IMR-90 (cell line): Measurements from ENCODE around the gene TNFRSF21. TPM values are rescaled to one million over a fixed set of nuclear protein-coding genes. Genes with fewer than 3 reads are reported as not detected.
A peak's percentile ranks its signal among the peaks of the same experiment; 100 is the strongest.

ENCODE experiments used
- ATAC-seq: fragments of 200-7000 bp; cut with Tn5 transposase; 2 replicates; pipeline ENCODE4 v1.9.1; 2020; ENCODE audit warnings: low read depth, mild to moderate bottlenecking, moderate library complexity
- Bru-seq: library from RNA; stranded (reverse); fragments of 400-500 nt; gene quantifications from one replicate; lab custom pipeline; 2021; lab: Mats Ljungman, UMichigan
- BruChase-seq, 2 experiments: library from RNA; stranded (reverse); fragments of 400-500 nt; gene quantifications; one replicate each; lab custom pipeline; 2021; lab: Mats Ljungman, UMichigan
- BruUV-seq: library from RNA; stranded (reverse); fragments of 400-500 nt; replicated peaks from 2 replicates; lab custom pipeline; 2021; lab: Mats Ljungman, UMichigan
- CTCF ChIA-PET: fragments of 300-600 bp; formaldehyde crosslinking; extraction: SDS; loops from one replicate; lab custom pipeline; 2021; ENCODE audit warnings: antibody characterized with exemption; lab: Yijun Ruan, JAX
- POLR2A ChIA-PET: fragments of 300-600 bp; sonication (Branson Sonifier 250); formaldehyde crosslinking; loops from one replicate; lab custom pipeline; 2022; ENCODE audit warnings: antibody characterized with exemption; ENCODE audit not compliant: unreplicated experiment; lab: Charles Lee
- DNase-seq: peaks from one replicate; pipeline ENCODE4 v3.0.0; 2013
- H2AFZ ChIP-seq: replicated peaks from 2 replicates; pipeline ENCODE3; 2013; ENCODE audit warnings: low read length, mild to moderate bottlenecking; ENCODE audit not compliant: poor library complexity
- H2AK5ac ChIP-seq: 2 replicates; pipeline ENCODE4 v1.6.1; 2013; ENCODE audit warnings: low read depth, low read length, inconsistent platforms
- H2AK9ac ChIP-seq: replicated peaks from 2 replicates; pipeline ENCODE3; 2013; ENCODE audit warnings: mild to moderate bottlenecking, low read depth, low read length, moderate library complexity; ENCODE audit not compliant: poor library complexity
- H2BK120ac ChIP-seq: 2 replicates; pipeline ENCODE4 v1.6.1; 2013; ENCODE audit warnings: low read depth, low read length, inconsistent platforms
- H2BK15ac ChIP-seq: 3 replicates; pipeline ENCODE4 v1.6.1; 2013; ENCODE audit warnings: low read depth, low read length, inconsistent platforms
- H2BK20ac ChIP-seq: 2 replicates; pipeline ENCODE4 v1.6.1; 2013; ENCODE audit warnings: low read depth, mild to moderate bottlenecking, inconsistent platforms, low read length, moderate library complexity
- H2BK5ac ChIP-seq: 2 replicates; pipeline ENCODE4 v1.6.1; 2013; ENCODE audit warnings: mild to moderate bottlenecking, low read depth, low read length, inconsistent platforms; ENCODE audit not compliant: poor library complexity, severe bottlenecking
- H3K14ac ChIP-seq: replicated peaks from 2 replicates; pipeline ENCODE4 v1.6.1; 2013; ENCODE audit warnings: low read depth, low read length, inconsistent platforms
- H3K18ac ChIP-seq: 2 replicates; pipeline ENCODE4 v1.6.1; 2013; ENCODE audit warnings: low read depth, low read length, control low read depth
- H3K23ac ChIP-seq: 2 replicates; pipeline ENCODE4 v1.6.1; 2013; ENCODE audit warnings: low read depth, low read length, inconsistent platforms
- H3K27ac ChIP-seq: 2 replicates; pipeline ENCODE4 v1.5.1; 2013; ENCODE audit warnings: mild to moderate bottlenecking, control low read depth, low read length; ENCODE audit not compliant: insufficient read depth
- H3K27me3 ChIP-seq: 2 replicates; pipeline ENCODE4 v1.6.1; 2013; ENCODE audit warnings: low read length; ENCODE audit not compliant: control insufficient read depth, insufficient read depth
- H3K36me3 ChIP-seq: 2 replicates; pipeline ENCODE4 v1.6.1; 2013; ENCODE audit warnings: low read length, mixed read lengths; ENCODE audit not compliant: control insufficient read depth, insufficient read depth
- H3K4ac ChIP-seq: 2 replicates; pipeline ENCODE4 v1.6.1; 2013; ENCODE audit warnings: low read depth, low read length, inconsistent platforms
- H3K4me1 ChIP-seq: 2 replicates; pipeline ENCODE4 v1.6.1; 2013; ENCODE audit warnings: low read length, mixed read lengths; ENCODE audit not compliant: control insufficient read depth, insufficient read depth
- H3K4me2 ChIP-seq: 2 replicates; pipeline ENCODE4 v1.6.1; 2013; ENCODE audit warnings: low read depth, mild to moderate bottlenecking, control low read depth, low read length, moderate library complexity
- H3K4me3 ChIP-seq: 2 replicates; pipeline ENCODE4 v1.5.1; 2013; ENCODE audit warnings: low read depth, mild to moderate bottlenecking, control low read depth, low read length, moderate library complexity; ENCODE audit not compliant: insufficient read depth
- H3K56ac ChIP-seq: 2 replicates; pipeline ENCODE4 v1.6.1; 2013; ENCODE audit warnings: low read length, inconsistent platforms; ENCODE audit not compliant: insufficient read depth; ENCODE audit errors: extremely low read depth
- H3K79me1 ChIP-seq, 2 experiments: 2 replicates each; pipeline ENCODE4 v1.6.1; 2013; ENCODE audit warnings: low read length in 2 of 2, inconsistent platforms in 1 of 2, low read depth in 1 of 2
- H3K9ac ChIP-seq: 2 replicates; pipeline ENCODE4 v1.6.1; 2013; ENCODE audit warnings: low read depth, low read length, control low read depth
- H3K9me1 ChIP-seq: 2 replicates; pipeline ENCODE4 v1.6.1; 2013; ENCODE audit warnings: low read length, inconsistent platforms; ENCODE audit not compliant: insufficient read depth
- H3K9me3 ChIP-seq: 2 replicates; pipeline ENCODE4 v1.6.1; 2013; ENCODE audit warnings: low read length; ENCODE audit not compliant: control insufficient read depth, insufficient read depth
- H4K20me1 ChIP-seq: 2 replicates; pipeline ENCODE4 v1.6.1; 2013; ENCODE audit warnings: low read length, inconsistent platforms; ENCODE audit not compliant: insufficient read depth
- H4K5ac ChIP-seq: 2 replicates; pipeline ENCODE4 v1.6.1; 2013; ENCODE audit warnings: mild to moderate bottlenecking, low read depth, low read length, control low read depth
- H4K8ac ChIP-seq, 2 experiments: 2 replicates each; pipeline ENCODE4 v1.6.1; 2013; ENCODE audit warnings: low read depth in 2 of 2, low read length in 2 of 2, control low read depth in 1 of 2, inconsistent platforms in 1 of 2
- H4K91ac ChIP-seq: 2 replicates; pipeline ENCODE4 v1.6.1; 2013; ENCODE audit warnings: low read depth, low read length, inconsistent platforms; ENCODE audit not compliant: insufficient read depth
- BHLHE40 ChIP-seq: fragments of 150-350 bp; IDR thresholded peaks from 2 replicates; pipeline ENCODE4 v1.6.1; 2016; ENCODE audit warnings: mild to moderate bottlenecking, low read depth, low read length
- MAZ ChIP-seq: IDR thresholded peaks from 2 replicates; pipeline ENCODE4 v1.6.1; 2012; ENCODE audit warnings: low read depth, mild to moderate bottlenecking, low read length, improper control_type of control experiment, moderate library complexity, borderline replicate concordance
- RCOR1 ChIP-seq: IDR thresholded peaks from 2 replicates; pipeline ENCODE4 v1.6.1; 2012; ENCODE audit warnings: mild to moderate bottlenecking, low read length, improper control_type of control experiment; ENCODE audit not compliant: insufficient replicate concordance
- RFX5 ChIP-seq: IDR thresholded peaks from 2 replicates; pipeline ENCODE4 v1.8.0; 2012; ENCODE audit warnings: low read depth, mild to moderate bottlenecking, low read length, moderate library complexity
- SMC3 ChIP-seq: fragments of 150-350 bp; IDR thresholded peaks from 2 replicates; pipeline ENCODE4 v1.6.1; 2016; ENCODE audit warnings: low read depth, mild to moderate bottlenecking, antibody characterized with exemption, low read length, moderate library complexity
- WGBS, 2 experiments: methylation state at CpG; one replicate each; pipeline versions ENCODE4 v1.1.5 to v1.1.7; 2013; ENCODE audit warnings: missing lambda C conversion rate in 2 of 2; ENCODE audit not compliant: insufficient read length in 1 of 2; ENCODE audit errors: extremely low coverage in 2 of 2; 5-methylcytosine and 5-hydroxymethylcytosine counted together
- dilution Hi-C: fragments of 300-500 bp; cut with HindIII; formaldehyde crosslinking; loops from one replicate; pipeline ENCODE4 v1.14.3; 2018; ENCODE audit warnings: low sequenced_read_pairs; ENCODE audit not compliant: unreplicated experiment
- in situ Hi-C: fragments of 300-500 bp; cut with MboI; formaldehyde crosslinking; loops from 3 replicates; pipeline ENCODE4 v1.14.3; 2019; ENCODE audit warnings: low sequenced_read_pairs, inconsistent platforms, mixed read lengths
- intact Hi-C: fragments of 100-400 bp; cut with micrococcal nuclease; formaldehyde crosslinking; loops from 2 replicates; pipeline ENCODE4 v1.10.0; 2022
- long read RNA-seq: library from polyadenylated mRNA; unstranded; transcript quantifications from one replicate; pipeline ENCODE4 v2.0.0, GENCODE V29; 2021; ENCODE audit not compliant: unreplicated experiment
- polyA plus RNA-seq, 3 experiments: library from polyadenylated mRNA; depleted of rRNA; stranded (reverse); fragments of >200 nt; gene quantifications; 2 replicates each; pipeline ENCODE4 v1.2.3, GENCODE V29; 2012; ENCODE audit warnings: low replicate concordance in 1 of 3
- total RNA-seq: library from RNA; depleted of rRNA; stranded (reverse); fragments of >200 nt; gene quantifications from 2 replicates; pipeline ENCODE4 v1.2.3, GENCODE V29; 2012; rRNA removed
- TF ChIP-seq, protein P1 (sequence below): conservative IDR thresholded peaks from 2 replicates; pipeline ENCODE4 v1.5.1; 2012; ENCODE audit warnings: mild to moderate bottlenecking, low read depth, low read length, improper control_type of control experiment
- TF ChIP-seq, protein P2 (sequence below): fragments of 150-350 bp; IDR thresholded peaks from 2 replicates; pipeline ENCODE4 v1.6.1; 2017; ENCODE audit warnings: mild to moderate bottlenecking, antibody characterized with exemption, low read length, low read depth

The TNFRSF21 gene, protein sequence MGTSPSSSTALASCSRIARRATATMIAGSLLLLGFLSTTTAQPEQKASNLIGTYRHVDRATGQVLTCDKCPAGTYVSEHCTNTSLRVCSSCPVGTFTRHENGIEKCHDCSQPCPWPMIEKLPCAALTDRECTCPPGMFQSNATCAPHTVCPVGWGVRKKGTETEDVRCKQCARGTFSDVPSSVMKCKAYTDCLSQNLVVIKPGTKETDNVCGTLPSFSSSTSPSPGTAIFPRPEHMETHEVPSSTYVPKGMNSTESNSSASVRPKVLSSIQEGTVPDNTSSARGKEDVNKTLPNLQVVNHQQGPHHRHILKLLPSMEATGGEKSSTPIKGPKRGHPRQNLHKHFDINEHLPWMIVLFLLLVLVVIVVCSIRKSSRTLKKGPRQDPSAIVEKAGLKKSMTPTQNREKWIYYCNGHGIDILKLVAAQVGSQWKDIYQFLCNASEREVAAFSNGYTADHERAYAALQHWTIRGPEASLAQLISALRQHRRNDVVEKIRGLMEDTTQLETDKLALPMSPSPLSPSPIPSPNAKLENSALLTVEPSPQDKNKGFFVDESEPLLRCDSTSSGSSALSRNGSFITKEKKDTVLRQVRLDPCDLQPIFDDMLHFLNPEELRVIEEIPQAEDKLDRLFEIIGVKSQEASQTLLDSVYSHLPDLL
- total RNA-seq (2.5 and 2.9 TPM in 2 replicates), polyA plus RNA-seq (2012; rRNA removed) (6.1 and 6.9 TPM in 2 replicates), Bru-seq, nascent RNA (percentile 62 among the genes with signal in this experiment), BruChase-seq, experiment 1, labeled RNA remaining after a 6-hour chase (percentile 57 among the genes with signal in this experiment), BruChase-seq, experiment 2, labeled RNA remaining after a 2-hour chase (percentile 59 among the genes with signal in this experiment)
- polyA plus RNA-seq (2012; cell fraction: cytosol; rRNA removed) = 6.0 and 6.7 TPM in 2 replicates
- polyA plus RNA-seq (2012; cell fraction: nucleus; rRNA removed; ENCODE audit: low replicate concordance) = 1.9 and 2.4 TPM in 2 replicates
- long read RNA-seq, transcript TNFRSF21-201 (6 exons, 3,595 nt) = major isoform, 46 of 70 reads
- long read RNA-seq, partial matches to known transcripts = 24 of 70 reads
- long read RNA-seq, other reads (novel, unspliced or antisense) = 0 of 70 reads

DNA sequence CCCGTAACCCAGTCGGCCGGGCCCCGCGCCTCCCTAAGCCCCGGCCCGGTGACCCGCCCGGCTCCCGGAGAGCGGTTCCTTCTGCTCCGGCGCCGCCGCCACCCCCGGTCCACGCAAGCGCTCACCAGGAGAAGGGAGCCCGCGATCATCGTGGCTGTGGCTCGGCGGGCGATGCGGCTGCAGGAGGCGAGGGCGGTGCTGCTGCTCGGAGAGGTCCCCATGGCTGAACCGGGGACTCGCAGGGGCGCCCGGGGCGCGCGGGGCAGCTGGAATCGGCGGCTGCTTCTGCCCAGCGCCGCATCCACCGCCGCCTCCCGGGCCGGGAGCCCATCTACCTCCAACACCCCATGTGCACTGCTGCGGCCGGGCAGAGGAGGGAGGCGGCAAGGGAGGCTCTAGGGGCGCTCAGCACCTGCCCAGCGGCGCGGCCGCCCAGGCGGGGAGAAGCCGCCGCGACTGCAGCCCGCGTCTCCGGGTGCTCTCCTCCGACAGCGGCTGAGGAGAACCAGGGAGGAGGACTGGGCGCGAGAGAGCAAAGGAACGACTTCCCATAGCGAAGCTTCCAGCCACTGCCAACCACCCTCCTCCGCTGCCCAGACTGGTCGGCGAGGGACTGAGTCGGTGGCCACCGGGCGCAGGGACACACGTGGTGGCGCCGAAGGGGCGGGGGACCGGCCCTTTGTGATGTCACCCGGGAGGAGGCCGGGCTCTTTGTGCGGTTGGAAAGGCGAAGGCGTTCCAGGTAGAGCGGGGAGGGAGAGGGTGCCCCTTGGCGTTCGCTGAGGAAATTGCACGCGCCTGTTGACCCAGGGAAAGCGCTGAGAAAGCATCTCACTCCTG, at the start of gene TNFRSF21:
Gene TNFRSF21 (minus strand): TSS at position 615 of the 840 bp plus-strand sequence. CDS start 394 bp downstream, at position 221.
- Histone ChIP-seq H4K8ac (peak within 1 kb of the TSS in 1 of 2 experiments; percentile 47; a peak in 1 of 4 replicates), H3K14ac (0 out of 2 replicates have a peak within 1 kb of the TSS, but pooled peaks have one; percentile 29), H3K4ac (0 out of 2 replicates have a peak within 1 kb of the TSS, but pooled peaks have one; percentile 40), H4K5ac (no peak within 1 kb of the TSS), H2BK120ac (peak within 1 kb of the TSS; percentile 43; the same call in 1 of the 2 replicates), H4K91ac (peak within 1 kb of the TSS; percentile 45; the same call in 1 of the 2 replicates), H3K4me2 (peak within 1 kb of the TSS; percentile 92), H2BK15ac (no peak within 1 kb of the TSS), H3K9me3 (no peaks in the 10 kb centered on the region), H3K27ac (peak within 1 kb of the TSS; percentile 34; the same call in 1 of the 2 replicates), H3K56ac (no peak within 1 kb of the TSS), H3K4me3 (peak within 1 kb of the TSS; percentile 84), H3K9me1 (no peaks in the 10 kb centered on the region), H3K27me3 (peaks cover 7% of the 10 kb centered on the region; the same call in 1 of the 2 replicates), H3K79me1 (peaks cover 7 to 21% of the 10 kb centered on the region in 2 experiments; a peak in 1 of 4 replicates), H3K18ac (no peak within 1 kb of the TSS), H2BK20ac (no peak within 1 kb of the TSS), H2BK5ac (no peak within 1 kb of the TSS), H3K9ac (peak within 1 kb of the TSS; percentile 69), H2AFZ (peak within 1 kb of the TSS; percentile 94), H2AK9ac (peak within 1 kb of the TSS; percentile 52), H3K36me3 (no peaks in the 10 kb centered on the region), H3K23ac (no peak within 1 kb of the TSS; the same call in 1 of the 2 replicates), H2AK5ac (no peak within 1 kb of the TSS), H4K20me1 (no peaks in the 10 kb centered on the region), H3K4me1 (no peaks in the 10 kb centered on the region; the same call in 1 of the 2 replicates)
- dilution Hi-C loops (no loop called here), in situ Hi-C loops (loop anchor here (5.0 to 25.0 kb wide), 2 partner anchors 212 to 472 kb away; no protein-coding TSS in a partner anchor), intact Hi-C loops (loop anchor here (1.0 to 5.0 kb wide), 4 partner anchors 52 to 462 kb away; no protein-coding TSS in a partner anchor)
- no TSS peak for BruUV-seq
- ChIA-PET POLR2A (interaction anchor here (0.5 to 0.6 kb wide), 2 partner anchors 213 to 216 kb away, joined by 3 to 5 read pairs; no protein-coding TSS in a partner anchor), CTCF (interaction anchor here (0.6 to 2.2 kb wide), 7 partner anchors 10 to 226 kb away, joined by 3 to 22 read pairs (median 4); no protein-coding TSS in a partner anchor)
- peak; percentile 91 for ATAC-seq
- WGBS, 2 experiments = 2% methylated on average over 20 of the region's 86 CpGs; no CpG with 5 or more reads in 1 of the 2 experiments
- DNase-seq = peak; percentile 82
- TF ChIP-seq, protein P1, sequence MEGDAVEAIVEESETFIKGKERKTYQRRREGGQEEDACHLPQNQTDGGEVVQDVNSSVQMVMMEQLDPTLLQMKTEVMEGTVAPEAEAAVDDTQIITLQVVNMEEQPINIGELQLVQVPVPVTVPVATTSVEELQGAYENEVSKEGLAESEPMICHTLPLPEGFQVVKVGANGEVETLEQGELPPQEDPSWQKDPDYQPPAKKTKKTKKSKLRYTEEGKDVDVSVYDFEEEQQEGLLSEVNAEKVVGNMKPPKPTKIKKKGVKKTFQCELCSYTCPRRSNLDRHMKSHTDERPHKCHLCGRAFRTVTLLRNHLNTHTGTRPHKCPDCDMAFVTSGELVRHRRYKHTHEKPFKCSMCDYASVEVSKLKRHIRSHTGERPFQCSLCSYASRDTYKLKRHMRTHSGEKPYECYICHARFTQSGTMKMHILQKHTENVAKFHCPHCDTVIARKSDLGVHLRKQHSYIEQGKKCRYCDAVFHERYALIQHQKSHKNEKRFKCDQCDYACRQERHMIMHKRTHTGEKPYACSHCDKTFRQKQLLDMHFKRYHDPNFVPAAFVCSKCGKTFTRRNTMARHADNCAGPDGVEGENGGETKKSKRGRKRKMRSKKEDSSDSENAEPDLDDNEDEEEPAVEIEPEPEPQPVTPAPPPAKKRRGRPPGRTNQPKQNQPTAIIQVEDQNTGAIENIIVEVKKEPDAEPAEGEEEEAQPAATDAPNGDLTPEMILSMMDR = peak; percentile 99
- TF ChIP-seq MAZ (peak; percentile 82; the same call in 1 of the 2 replicates), RCOR1 (no peak), BHLHE40 (0 out of 2 replicates have a peak, but pooled peaks have one; percentile 9), RFX5 (no peak), SMC3 (peak; percentile 99)
- TF ChIP-seq, protein P2, sequence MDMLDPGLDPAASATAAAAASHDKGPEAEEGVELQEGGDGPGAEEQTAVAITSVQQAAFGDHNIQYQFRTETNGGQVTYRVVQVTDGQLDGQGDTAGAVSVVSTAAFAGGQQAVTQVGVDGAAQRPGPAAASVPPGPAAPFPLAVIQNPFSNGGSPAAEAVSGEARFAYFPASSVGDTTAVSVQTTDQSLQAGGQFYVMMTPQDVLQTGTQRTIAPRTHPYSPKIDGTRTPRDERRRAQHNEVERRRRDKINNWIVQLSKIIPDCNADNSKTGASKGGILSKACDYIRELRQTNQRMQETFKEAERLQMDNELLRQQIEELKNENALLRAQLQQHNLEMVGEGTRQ = peak; percentile 76
